HL-60 (cell line): Measurements from ENCODE around the gene SGCE.

ENCODE experiments used
- DNase-seq, 2 experiments: peaks; one replicate each; pipeline ENCODE4 v3.0.0-alpha.2; 2010 to 2020; ENCODE audit warnings: low read depth in 1 of 2, low spot score in 1 of 2
- H3K27ac ChIP-seq: fragments of 250-450 bp; sonication (Bioruptor Pico); replicated peaks from 2 replicates; pipeline ENCODE4 v1.5.1; 2020; ENCODE audit warnings: mild to moderate bottlenecking, moderate library complexity
- H3K27me3 ChIP-seq: fragments of 250-450 bp; sonication (Bioruptor Pico); 2 replicates; pipeline ENCODE4 v1.5.1; 2021; ENCODE audit warnings: mild to moderate bottlenecking, moderate library complexity; ENCODE audit not compliant: insufficient read depth, poor library complexity, severe bottlenecking
- H3K4me3 ChIP-seq: replicated peaks from 2 replicates; pipeline ENCODE4 v1.5.1; 2011; ENCODE audit warnings: mild to moderate bottlenecking, control low read depth, low read length; ENCODE audit not compliant: insufficient read depth
- GABPA ChIP-seq: IDR thresholded peaks from 2 replicates; pipeline ENCODE4 v1.6.1; 2012; ENCODE audit warnings: low read depth
- POLR2AphosphoS5 ChIP-seq: IDR thresholded peaks from 2 replicates; pipeline ENCODE4 v1.6.1; 2012; ENCODE audit warnings: low read depth
- SPI1 ChIP-seq: IDR thresholded peaks from 2 replicates; pipeline ENCODE4 v1.6.1; 2012; ENCODE audit warnings: low read depth, mild to moderate bottlenecking, borderline replicate concordance
- TF ChIP-seq, protein P1 (sequence below): IDR thresholded peaks from 2 replicates; pipeline ENCODE4 v1.6.1; 2012; ENCODE audit warnings: low read depth; ENCODE audit not compliant: insufficient replicate concordance
- TF ChIP-seq, protein P2 (sequence below): IDR thresholded peaks from one replicate; pipeline ENCODE4 v1.5.1; 2011; ENCODE audit warnings: low read length, control low read depth, inconsistent platforms; ENCODE audit not compliant: insufficient read depth

SGCE gene

DNA sequence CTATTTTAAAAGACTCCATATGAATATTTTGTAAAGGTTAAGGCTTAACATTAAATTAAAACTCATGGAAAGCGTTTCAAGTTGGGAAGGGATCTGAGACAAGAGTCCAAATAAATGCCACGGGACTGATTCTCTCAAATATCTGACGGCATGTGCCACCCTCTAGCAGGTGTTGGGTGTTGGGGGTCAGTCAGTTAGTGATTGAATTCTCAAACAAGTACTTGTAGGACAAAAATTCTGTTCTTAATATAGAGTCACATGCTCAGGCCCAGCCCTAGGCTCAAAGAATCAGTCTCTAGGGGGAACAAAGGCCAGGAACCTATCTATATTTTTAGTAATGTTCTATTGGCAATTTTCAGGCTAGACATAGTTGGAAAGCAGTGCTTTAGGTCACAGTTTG, 39.1 kb downstream of the SGCE start:
- TF ChIP-seq, protein P1, sequence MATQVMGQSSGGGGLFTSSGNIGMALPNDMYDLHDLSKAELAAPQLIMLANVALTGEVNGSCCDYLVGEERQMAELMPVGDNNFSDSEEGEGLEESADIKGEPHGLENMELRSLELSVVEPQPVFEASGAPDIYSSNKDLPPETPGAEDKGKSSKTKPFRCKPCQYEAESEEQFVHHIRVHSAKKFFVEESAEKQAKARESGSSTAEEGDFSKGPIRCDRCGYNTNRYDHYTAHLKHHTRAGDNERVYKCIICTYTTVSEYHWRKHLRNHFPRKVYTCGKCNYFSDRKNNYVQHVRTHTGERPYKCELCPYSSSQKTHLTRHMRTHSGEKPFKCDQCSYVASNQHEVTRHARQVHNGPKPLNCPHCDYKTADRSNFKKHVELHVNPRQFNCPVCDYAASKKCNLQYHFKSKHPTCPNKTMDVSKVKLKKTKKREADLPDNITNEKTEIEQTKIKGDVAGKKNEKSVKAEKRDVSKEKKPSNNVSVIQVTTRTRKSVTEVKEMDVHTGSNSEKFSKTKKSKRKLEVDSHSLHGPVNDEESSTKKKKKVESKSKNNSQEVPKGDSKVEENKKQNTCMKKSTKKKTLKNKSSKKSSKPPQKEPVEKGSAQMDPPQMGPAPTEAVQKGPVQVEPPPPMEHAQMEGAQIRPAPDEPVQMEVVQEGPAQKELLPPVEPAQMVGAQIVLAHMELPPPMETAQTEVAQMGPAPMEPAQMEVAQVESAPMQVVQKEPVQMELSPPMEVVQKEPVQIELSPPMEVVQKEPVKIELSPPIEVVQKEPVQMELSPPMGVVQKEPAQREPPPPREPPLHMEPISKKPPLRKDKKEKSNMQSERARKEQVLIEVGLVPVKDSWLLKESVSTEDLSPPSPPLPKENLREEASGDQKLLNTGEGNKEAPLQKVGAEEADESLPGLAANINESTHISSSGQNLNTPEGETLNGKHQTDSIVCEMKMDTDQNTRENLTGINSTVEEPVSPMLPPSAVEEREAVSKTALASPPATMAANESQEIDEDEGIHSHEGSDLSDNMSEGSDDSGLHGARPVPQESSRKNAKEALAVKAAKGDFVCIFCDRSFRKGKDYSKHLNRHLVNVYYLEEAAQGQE = no peak
- TF ChIP-seq SPI1 (no peak), POLR2AphosphoS5 (no peak), GABPA (no peak)
- TF ChIP-seq, protein P2, sequence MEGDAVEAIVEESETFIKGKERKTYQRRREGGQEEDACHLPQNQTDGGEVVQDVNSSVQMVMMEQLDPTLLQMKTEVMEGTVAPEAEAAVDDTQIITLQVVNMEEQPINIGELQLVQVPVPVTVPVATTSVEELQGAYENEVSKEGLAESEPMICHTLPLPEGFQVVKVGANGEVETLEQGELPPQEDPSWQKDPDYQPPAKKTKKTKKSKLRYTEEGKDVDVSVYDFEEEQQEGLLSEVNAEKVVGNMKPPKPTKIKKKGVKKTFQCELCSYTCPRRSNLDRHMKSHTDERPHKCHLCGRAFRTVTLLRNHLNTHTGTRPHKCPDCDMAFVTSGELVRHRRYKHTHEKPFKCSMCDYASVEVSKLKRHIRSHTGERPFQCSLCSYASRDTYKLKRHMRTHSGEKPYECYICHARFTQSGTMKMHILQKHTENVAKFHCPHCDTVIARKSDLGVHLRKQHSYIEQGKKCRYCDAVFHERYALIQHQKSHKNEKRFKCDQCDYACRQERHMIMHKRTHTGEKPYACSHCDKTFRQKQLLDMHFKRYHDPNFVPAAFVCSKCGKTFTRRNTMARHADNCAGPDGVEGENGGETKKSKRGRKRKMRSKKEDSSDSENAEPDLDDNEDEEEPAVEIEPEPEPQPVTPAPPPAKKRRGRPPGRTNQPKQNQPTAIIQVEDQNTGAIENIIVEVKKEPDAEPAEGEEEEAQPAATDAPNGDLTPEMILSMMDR = no peak
- Histone ChIP-seq H3K27ac (no peak overlapping the region), H3K4me3 (no peak overlapping the region), H3K27me3 (no peaks in the 10 kb centered on the region)
- DNase-seq = no peak

DNA sequence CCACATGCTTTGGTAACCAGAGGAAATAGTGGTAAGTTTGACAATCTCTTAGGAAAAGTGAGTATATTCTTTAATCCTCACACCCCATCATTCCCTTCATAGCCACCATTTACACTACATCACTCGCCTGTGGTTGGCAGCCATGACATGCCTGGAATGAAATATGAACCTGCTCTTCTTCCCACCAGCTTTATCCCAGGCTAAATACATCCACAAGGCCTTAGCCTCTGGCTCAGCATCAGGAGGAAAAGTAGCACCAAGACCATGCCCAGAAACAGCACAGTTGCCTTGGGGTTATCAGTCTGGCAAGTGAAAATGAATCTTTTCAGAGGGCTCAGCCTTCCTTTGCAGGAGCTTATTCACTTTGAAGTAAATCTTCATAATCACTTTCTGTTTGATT, 40.3 kb downstream of the SGCE start:
- DNase-seq = no peak
- no peak overlapping the region for H3K4me3 ChIP-seq
- no peaks in the 10 kb centered on the region for H3K27me3 ChIP-seq
- no peak overlapping the region for H3K27ac ChIP-seq
- TF ChIP-seq SPI1 = no peak
- TF ChIP-seq POLR2AphosphoS5 = no peak

DNA sequence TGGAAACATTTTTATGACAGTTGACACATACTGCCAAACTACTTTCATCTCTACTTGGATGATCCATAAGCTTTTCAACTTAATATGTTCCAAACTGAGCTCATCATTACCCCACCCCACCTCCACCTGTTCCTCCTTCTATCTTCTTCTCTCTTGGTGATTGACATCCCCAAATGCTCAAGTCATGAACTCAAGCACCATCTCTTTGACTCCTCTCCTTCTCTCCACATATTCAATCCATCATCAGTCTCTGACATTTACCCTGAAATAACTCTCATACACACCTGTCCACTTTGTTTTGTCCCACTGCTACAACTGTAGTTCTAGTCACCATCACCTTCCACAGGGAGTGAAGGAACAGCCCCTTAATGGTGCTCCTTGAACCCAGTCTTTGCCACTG, 43.3 kb downstream of the SGCE start:
- Histone ChIP-seq H3K4me3 (no peak overlapping the region), H3K27ac (no peak overlapping the region), H3K27me3 (no peaks in the 10 kb centered on the region)
- TF ChIP-seq, protein P2 = no peak
- TF ChIP-seq, protein P1 = no peak
- TF ChIP-seq POLR2AphosphoS5 (no peak), GABPA (no peak), SPI1 (no peak)
- no peak for DNase-seq

DNA sequence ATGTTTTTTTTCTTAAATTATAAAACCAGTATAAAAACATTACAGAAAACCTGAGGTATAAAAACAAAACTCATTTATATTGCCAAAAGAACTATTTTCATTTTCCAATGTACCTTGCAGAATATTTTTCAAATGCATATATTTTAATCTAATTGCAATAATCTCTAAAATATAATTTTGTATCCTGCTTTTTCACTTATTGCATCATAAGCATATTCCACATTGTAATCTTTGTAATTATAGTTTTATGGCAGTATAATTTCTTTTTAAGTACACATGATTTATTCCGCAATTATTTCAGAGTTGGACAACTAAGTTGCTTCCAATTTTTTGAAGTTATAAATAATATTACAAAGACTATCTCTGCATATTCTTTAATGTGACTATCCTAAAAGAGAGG, 43.7 kb downstream of the SGCE start:
- TF ChIP-seq GABPA (no peak), POLR2AphosphoS5 (no peak), SPI1 (no peak)
- TF ChIP-seq, protein P2 = no peak
- TF ChIP-seq, protein P1 = no peak
- Histone ChIP-seq H3K27ac (no peak overlapping the region), H3K27me3 (no peaks in the 10 kb centered on the region), H3K4me3 (no peak overlapping the region)
- no peak for DNase-seq
